ENCODE data around the gene GRAMD1B.

GRAMD1B gene

DNA sequence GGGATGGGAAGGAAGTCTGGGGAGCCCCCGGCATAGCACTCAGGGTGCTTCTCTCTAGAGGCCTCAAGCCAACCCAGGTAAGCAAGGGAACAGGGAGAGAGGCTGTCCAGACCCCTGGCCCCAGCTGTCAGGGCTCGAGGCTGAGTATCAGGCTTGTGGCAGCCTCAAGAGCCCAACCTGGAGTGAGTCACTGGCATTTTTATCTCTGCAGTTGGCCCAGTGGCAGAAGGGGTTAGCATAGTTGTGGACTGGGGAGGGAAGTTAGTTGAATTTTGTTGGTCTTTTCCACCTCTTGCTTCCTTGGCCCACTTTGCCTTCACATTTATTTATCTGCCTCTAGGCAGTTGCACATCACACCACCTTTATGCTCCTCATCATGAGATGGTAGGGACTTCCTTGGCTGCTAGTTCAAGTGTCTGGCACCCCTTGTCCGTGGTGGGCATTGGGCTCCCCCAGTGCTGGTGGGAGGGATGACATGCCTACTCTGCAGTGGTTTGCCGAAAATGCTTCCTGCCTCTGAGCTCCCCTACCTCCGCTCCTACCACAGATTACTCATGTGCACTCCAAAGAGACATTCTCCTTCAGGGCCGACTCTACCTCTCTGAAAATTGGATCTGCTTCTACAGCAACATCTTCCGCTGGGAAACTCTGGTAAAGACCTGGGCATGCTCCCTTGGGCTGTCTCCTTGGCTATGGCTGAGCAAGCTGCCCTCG, 164.3 kb downstream of the GRAMD1B start:
- TF ChIP-seq ZFX (IDR thresholded peaks at IDR 0.05), result no peak
- TF ChIP-seq, protein P1, sequence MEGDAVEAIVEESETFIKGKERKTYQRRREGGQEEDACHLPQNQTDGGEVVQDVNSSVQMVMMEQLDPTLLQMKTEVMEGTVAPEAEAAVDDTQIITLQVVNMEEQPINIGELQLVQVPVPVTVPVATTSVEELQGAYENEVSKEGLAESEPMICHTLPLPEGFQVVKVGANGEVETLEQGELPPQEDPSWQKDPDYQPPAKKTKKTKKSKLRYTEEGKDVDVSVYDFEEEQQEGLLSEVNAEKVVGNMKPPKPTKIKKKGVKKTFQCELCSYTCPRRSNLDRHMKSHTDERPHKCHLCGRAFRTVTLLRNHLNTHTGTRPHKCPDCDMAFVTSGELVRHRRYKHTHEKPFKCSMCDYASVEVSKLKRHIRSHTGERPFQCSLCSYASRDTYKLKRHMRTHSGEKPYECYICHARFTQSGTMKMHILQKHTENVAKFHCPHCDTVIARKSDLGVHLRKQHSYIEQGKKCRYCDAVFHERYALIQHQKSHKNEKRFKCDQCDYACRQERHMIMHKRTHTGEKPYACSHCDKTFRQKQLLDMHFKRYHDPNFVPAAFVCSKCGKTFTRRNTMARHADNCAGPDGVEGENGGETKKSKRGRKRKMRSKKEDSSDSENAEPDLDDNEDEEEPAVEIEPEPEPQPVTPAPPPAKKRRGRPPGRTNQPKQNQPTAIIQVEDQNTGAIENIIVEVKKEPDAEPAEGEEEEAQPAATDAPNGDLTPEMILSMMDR (conservative IDR thresholded peaks at IDR 0.05), result no peak
- no peak overlapping the region for H3K27ac ChIP-seq

DNA sequence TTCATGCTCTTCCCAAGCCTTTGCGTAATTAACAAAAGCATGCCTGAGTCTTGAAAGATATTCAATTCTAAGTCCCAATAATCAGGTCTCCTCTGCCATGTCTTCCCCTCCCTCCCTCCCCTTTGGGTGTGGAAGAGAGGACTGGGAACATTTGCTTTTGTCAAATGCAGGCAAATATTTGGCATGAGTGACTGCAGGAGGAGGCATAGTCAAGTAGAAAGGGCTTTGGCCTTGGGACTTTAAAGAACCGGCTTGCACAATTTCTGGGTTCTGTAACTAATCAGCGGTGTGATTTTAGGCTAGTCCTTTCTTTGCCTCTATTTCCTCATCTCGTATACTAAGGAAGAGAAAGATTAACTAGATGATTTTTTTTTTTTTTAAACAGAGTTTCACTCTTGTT, 164.9 kb downstream of the GRAMD1B start:
- TF ChIP-seq, protein P1 (conservative IDR thresholded peaks at IDR 0.05), result no peak
- no peak for TF ChIP-seq ZFX (IDR thresholded peaks at IDR 0.05)
- no peak overlapping the region for H3K27ac ChIP-seq

DNA sequence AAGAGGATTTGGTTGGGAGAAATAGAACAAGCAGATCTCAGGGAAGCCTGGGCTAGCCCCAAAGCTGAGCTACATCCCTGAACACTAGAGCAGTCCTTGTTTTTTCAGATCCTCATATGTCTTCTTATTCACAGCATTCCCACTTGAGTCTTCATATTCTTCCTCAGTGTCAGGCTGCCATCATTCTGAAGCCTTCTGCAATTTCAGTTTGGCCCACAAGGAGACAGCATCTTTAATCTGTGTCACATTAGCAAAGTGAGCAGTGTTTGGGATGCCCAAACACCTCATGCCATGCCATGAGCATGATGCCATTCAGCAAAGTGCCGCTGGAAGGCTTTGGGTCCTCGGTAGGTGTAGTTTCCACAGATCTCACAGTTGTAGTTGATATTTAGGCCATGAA, 167.8 kb downstream of the GRAMD1B start:
- H3K27ac ChIP-seq, result no peak overlapping the region
- TF ChIP-seq, protein P1 (conservative IDR thresholded peaks at IDR 0.05), result no peak; the same call in 1 of the 2 replicates
- TF ChIP-seq ZFX (IDR thresholded peaks at IDR 0.05), result no peak

DNA sequence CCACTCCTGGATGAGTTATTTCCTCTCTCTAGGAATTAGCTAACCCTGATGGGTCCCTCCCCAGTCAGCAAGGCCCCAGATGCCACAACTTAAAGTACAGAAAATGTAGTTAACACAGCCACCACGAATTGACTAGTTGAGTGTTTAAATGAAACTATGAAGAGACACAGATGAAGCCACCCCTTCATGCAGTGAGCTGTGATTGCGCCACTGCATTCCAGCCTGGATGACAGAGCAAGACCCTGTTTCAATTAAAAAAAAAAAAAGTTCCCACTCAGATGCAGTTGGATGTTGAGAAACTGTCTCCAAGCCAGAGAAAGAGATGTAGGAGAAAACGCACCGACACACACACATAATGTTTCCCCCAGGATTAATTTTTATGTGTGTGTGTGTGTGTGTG, 171.1 kb downstream of the GRAMD1B start:
- H3K27ac ChIP-seq, result no peak overlapping the region
- TF ChIP-seq, protein P1 (conservative IDR thresholded peaks at IDR 0.05), result no peak

GRCh38 chr11:123601743-123602142, 171.7 kb downstream of the GRAMD1B start:
- no peak overlapping the region for H3K27ac ChIP-seq
- no peak for TF ChIP-seq ZFX (IDR thresholded peaks at IDR 0.05)
- TF ChIP-seq, protein P1 (conservative IDR thresholded peaks at IDR 0.05), result no peak

DNA sequence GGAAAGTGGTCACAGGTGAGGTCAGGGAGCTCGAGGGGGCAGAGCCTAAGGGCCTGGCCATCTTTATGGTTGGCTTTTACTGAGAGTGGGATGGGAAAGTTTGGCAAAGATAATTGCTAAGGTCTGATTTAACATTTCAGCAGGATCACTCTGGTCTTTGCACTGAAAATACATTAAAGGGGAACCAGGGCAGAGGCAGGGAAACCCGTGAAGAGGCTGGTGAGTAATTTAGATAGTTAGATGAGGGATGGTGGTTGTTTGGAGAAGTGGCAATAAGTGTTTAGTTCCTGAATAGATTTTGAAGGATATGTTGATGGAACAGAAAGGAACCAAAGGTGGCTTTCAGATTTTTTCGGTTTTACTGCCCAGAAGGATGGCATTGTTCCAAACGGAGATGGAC, 173.6 kb downstream of the GRAMD1B start:
- no peak overlapping the region for H3K27ac ChIP-seq
- TF ChIP-seq ZFX (IDR thresholded peaks at IDR 0.05), result no peak
- TF ChIP-seq, protein P1 (conservative IDR thresholded peaks at IDR 0.05), result no peak

- TF ChIP-seq, protein P1 (conservative IDR thresholded peaks at IDR 0.05), result no peak
- TF ChIP-seq ZFX (IDR thresholded peaks at IDR 0.05), result no peak
- H3K27ac ChIP-seq, result no peak overlapping the region
These were observed 177.7 kb downstream of the GRAMD1B start for GRCh38 chr11:123607781-123608180.

Data from C4-2B (cell line).